ENCODE results near the gene KRT6A.
A peak's percentile ranks its signal among the peaks of the same experiment; 100 is the strongest.
"Not testable (repeated sequence)": the region's sequence is repeated elsewhere in the genome, so short reads cannot be mapped to it uniquely, and the experiment has no call there.

Gene KRT6A

GRCh38 chr12:52496054-52496453 is 3.0 kb upstream of the KRT6A start:
- H3K4me3 ChIP-seq (replicated peaks; ENCODE audit: low read depth, low read length): no peak overlapping the region
- no peak for TF ChIP-seq CTCF (IDR thresholded peaks at IDR 0.05; ENCODE audit: low read length, missing control alignments)
- peak; percentile 36 for DNase-seq (ENCODE audit: low read depth)

GRCh38 chr12:52495389-52495788 is 2.3 kb upstream of the KRT6A start:
- TF ChIP-seq CTCF (IDR thresholded peaks at IDR 0.05; ENCODE audit: low read length, missing control alignments): no peak
- DNase-seq (ENCODE audit: low read depth): peak; percentile 50
- no peak overlapping the region for H3K4me3 ChIP-seq (replicated peaks; ENCODE audit: low read depth, low read length)

GRCh38 chr12:52494518-52494917 is 1.5 kb upstream of the KRT6A start:
- TF ChIP-seq CTCF (IDR thresholded peaks at IDR 0.05; ENCODE audit: low read length, missing control alignments): no peak
- peak; percentile 88 for DNase-seq (ENCODE audit: low read depth)
- no peak overlapping the region for H3K4me3 ChIP-seq (replicated peaks; ENCODE audit: low read depth, low read length)

- DNase-seq (ENCODE audit: low read depth): peak; percentile 16
- H3K4me3 ChIP-seq (replicated peaks; ENCODE audit: low read depth, low read length): no peak overlapping the region
- TF ChIP-seq CTCF (IDR thresholded peaks at IDR 0.05; ENCODE audit: low read length, missing control alignments): no peak
Measured at GRCh38 chr12:52494100-52494499, 1.0 kb upstream of the KRT6A start.

GRCh38 chr12:52492405-52492804 is 652 bp downstream of the KRT6A start:
- not testable (repeated sequence) for DNase-seq (ENCODE audit: low read depth); H3K4me3 ChIP-seq (replicated peaks; ENCODE audit: low read depth, low read length)

GRCh38 chr12:52491495-52491894 is 1.6 kb downstream of the KRT6A start:
- not testable (repeated sequence) for H3K4me3 ChIP-seq (replicated peaks; ENCODE audit: low read depth, low read length); DNase-seq (ENCODE audit: low read depth)

GRCh38 chr12:52488736-52489135 is 4.3 kb downstream of the KRT6A start:
- no peak overlapping the region for H3K4me3 ChIP-seq (replicated peaks; ENCODE audit: low read depth, low read length)
- DNase-seq (ENCODE audit: low read depth): no peak
- TF ChIP-seq CTCF (IDR thresholded peaks at IDR 0.05; ENCODE audit: low read length, missing control alignments): no peak

GRCh38 chr12:52487744-52488443 is 5.2 kb downstream of the KRT6A start:
- not testable (repeated sequence) for DNase-seq (ENCODE audit: low read depth); H3K4me3 ChIP-seq (replicated peaks; ENCODE audit: low read depth, low read length)
